A673 (cell line): ENCODE results near the gene ATP8B2. TPM values are rescaled to one million over a fixed set of nuclear protein-coding genes. Genes with fewer than 3 reads are reported as not detected.

Source experiments
- BruUV-seq: library from RNA; stranded (reverse); fragments of 400-500 nt; replicated peaks from 2 replicates; lab custom pipeline; 2021; lab: Mats Ljungman, UMichigan
- CTCF ChIA-PET: fragments of 300-600 bp; sonication (Branson Sonifier 250); formaldehyde crosslinking; loops from one replicate; lab custom pipeline; 2022; ENCODE audit warnings: antibody characterized with exemption; lab: Charles Lee
- POLR2A ChIA-PET: fragments of 300-600 bp; sonication (Branson Sonifier 250); formaldehyde crosslinking; loops from one replicate; lab custom pipeline; 2022; ENCODE audit warnings: antibody characterized with exemption; ENCODE audit not compliant: low non-redundant PET; lab: Charles Lee
- DNase-seq: peaks from one replicate; pipeline ENCODE4 v3.0.0-alpha.2; 2015; ENCODE audit warnings: low spot score
- H3K27ac ChIP-seq: fragments of 200-600 bp; sonication (generic); 2 replicates; pipeline ENCODE4 v1.5.1; 2016; ENCODE audit warnings: mixed run types, low read depth, mild to moderate bottlenecking, mixed read lengths, antibody characterized with exemption, low read length; ENCODE audit not compliant: poor library complexity, severe bottlenecking
- H3K27me3 ChIP-seq: fragments of 200-600 bp; sonication (generic); replicated peaks from 2 replicates; pipeline ENCODE4 v1.6.1; 2017; ENCODE audit warnings: mixed run types, low read depth, mild to moderate bottlenecking, mixed read lengths, antibody characterized with exemption, low read length; ENCODE audit not compliant: insufficient read depth, poor library complexity
- H3K36me3 ChIP-seq: fragments of 200-600 bp; sonication (generic); 2 replicates; pipeline ENCODE4 v1.6.1; 2016; ENCODE audit warnings: mixed run types, mild to moderate bottlenecking, mixed read lengths, antibody characterized with exemption, low read length; ENCODE audit not compliant: insufficient read depth, poor library complexity, severe bottlenecking
- H3K4me1 ChIP-seq: fragments of 200-600 bp; sonication (generic); 2 replicates; pipeline ENCODE4 v1.6.1; 2017; ENCODE audit warnings: mixed run types, mild to moderate bottlenecking, mixed read lengths, antibody characterized with exemption, low read length; ENCODE audit not compliant: insufficient read depth, poor library complexity, severe bottlenecking
- H3K4me3 ChIP-seq: fragments of 200-600 bp; sonication (generic); 2 replicates; pipeline ENCODE4 v1.5.1; 2016; ENCODE audit warnings: low read depth, mixed run types, mild to moderate bottlenecking, mixed read lengths, low read length; ENCODE audit not compliant: poor library complexity, severe bottlenecking
- H3K9me3 ChIP-seq: fragments of 200-600 bp; sonication (generic); 2 replicates; pipeline ENCODE4 v1.6.1; 2016; ENCODE audit warnings: mixed run types, low read depth, mild to moderate bottlenecking, mixed read lengths, antibody characterized with exemption, low read length; ENCODE audit not compliant: poor library complexity, severe bottlenecking
- EZH2 ChIP-seq: fragments of 200-600 bp; sonication (generic); IDR thresholded peaks from 2 replicates; pipeline ENCODE4 v1.6.1; 2017; ENCODE audit warnings: borderline replicate concordance, low read depth, mild to moderate bottlenecking, mixed read lengths, antibody characterized with exemption, low read length; ENCODE audit not compliant: poor library complexity, severe bottlenecking
- intact Hi-C: fragments of 100-400 bp; cut with micrococcal nuclease; formaldehyde crosslinking; loops from one replicate; pipeline ENCODE4 v1.10.0; 2022; ENCODE audit not compliant: unreplicated experiment
- total RNA-seq: library from RNA; stranded (reverse); gene quantifications from 2 replicates; pipeline ENCODE4 v1.2.3, GENCODE V29; 2021
- TF ChIP-seq, protein P1 (sequence below): fragments of 300-800, 200-600 bp; sonication (generic); conservative IDR thresholded peaks from 2 replicates; pipeline ENCODE4 v1.5.1; 2017; ENCODE audit warnings: low read depth, mild to moderate bottlenecking, antibody characterized with exemption, low read length, moderate library complexity, mixed read lengths

Gene ATP8B2
- total RNA-seq, 1 experiment from 2014 or later, result 29.1 TPM

DNA sequence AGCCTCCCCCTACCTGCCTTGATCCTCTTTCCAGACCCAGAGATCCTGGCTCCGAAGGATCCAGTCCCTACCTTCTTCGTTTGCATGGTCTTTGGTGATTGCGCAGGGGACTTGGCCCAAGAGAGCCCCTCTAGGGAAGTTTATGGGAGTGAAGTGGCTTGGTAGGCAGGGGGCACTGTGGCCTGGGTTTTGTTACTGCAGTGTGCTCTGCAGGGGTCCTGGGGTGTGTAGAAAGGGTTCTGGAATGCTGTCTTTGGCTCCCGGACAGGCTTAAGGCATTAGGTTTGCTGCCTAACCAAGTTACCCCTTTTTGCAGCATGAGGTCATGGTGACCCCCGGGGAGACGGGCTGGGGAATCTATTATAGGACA, 3.8 kb downstream of the ATP8B2 start:
- no peaks in the 10 kb centered on the region for H3K27me3 ChIP-seq
- H3K9me3 ChIP-seq, result no peaks in the 10 kb centered on the region
- intact Hi-C loops, result no loop called here
- POLR2A ChIA-PET, result no interaction called here
- H3K4me1 ChIP-seq, result peaks cover 35% of the 10 kb centered on the region
- H3K27ac ChIP-seq, result peak overlapping the region; percentile 53
- H3K4me3 ChIP-seq, result peak overlapping the region; percentile 56
- CTCF ChIA-PET, result no interaction called here
- peak; percentile 82 for DNase-seq
- no TSS peak for BruUV-seq
- peaks cover 29% of the 10 kb centered on the region for H3K36me3 ChIP-seq
- TF ChIP-seq, protein P1, sequence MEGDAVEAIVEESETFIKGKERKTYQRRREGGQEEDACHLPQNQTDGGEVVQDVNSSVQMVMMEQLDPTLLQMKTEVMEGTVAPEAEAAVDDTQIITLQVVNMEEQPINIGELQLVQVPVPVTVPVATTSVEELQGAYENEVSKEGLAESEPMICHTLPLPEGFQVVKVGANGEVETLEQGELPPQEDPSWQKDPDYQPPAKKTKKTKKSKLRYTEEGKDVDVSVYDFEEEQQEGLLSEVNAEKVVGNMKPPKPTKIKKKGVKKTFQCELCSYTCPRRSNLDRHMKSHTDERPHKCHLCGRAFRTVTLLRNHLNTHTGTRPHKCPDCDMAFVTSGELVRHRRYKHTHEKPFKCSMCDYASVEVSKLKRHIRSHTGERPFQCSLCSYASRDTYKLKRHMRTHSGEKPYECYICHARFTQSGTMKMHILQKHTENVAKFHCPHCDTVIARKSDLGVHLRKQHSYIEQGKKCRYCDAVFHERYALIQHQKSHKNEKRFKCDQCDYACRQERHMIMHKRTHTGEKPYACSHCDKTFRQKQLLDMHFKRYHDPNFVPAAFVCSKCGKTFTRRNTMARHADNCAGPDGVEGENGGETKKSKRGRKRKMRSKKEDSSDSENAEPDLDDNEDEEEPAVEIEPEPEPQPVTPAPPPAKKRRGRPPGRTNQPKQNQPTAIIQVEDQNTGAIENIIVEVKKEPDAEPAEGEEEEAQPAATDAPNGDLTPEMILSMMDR, result peak; percentile 66
- TF ChIP-seq EZH2, result no peak

DNA sequence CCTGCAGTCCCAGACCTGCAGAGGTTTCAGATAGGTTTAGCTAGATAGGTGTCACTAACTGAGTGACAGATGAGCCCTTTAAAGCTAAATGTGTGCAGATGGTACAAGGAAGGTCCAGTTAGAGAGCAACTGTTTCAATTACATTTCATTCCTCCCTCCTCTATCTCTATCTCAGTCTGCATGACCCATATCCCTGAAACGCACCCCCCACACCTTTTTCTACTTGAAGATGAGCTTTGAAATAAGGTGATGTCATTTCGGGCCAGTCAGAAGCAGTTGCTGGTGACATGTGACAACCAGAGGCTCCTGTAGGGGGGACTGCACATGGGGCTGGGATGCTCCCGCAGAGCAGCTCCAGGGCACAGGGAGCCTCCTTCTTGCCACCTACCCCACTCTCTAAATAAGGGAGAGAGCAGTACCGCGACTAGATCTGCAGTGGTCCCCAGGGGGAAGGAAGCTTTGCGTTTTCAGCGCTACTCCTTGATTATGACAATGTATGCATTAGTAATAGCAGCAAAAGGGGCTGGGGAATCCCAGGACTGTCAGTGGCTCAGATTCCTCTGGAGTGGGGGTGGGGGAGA, 4.3 kb downstream of the ATP8B2 start:
- Histone ChIP-seq H3K27me3 (no peaks in the 10 kb centered on the region), H3K36me3 (peaks cover 34% of the 10 kb centered on the region), H3K9me3 (no peaks in the 10 kb centered on the region), H3K4me1 (peaks cover 35% of the 10 kb centered on the region), H3K4me3 (peak overlapping the region; percentile 56), H3K27ac (no peak overlapping the region)
- TF ChIP-seq, protein P1, result no peak
- no peak for TF ChIP-seq EZH2
- BruUV-seq, result no TSS peak
- CTCF ChIA-PET, result interaction anchor here (0.6 kb wide), 1 partner anchor 58 kb away, joined by 9 read pairs; no protein-coding TSS in a partner anchor
- peak; percentile 53 for DNase-seq
- POLR2A ChIA-PET, result no interaction called here
- intact Hi-C loops, result no loop called here

DNA sequence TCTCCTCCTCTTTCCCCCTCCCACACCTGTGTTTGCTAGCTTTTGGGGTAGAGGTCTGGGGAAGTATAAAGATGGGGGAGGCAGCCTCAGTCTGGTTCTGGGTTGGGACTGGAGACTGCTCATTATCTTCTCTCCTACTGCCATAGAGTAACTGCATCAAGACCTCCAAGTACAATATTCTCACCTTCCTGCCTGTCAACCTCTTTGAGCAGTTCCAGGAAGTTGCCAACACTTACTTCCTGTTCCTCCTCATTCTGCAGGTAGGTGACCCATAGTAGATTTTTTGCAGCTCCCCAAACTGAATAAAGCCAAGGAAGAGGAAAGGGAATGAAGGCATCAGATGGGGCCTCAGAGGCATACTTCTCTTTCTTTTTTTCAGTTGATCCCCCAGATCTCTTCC, 5.3 kb downstream of the ATP8B2 start:
- CTCF ChIA-PET, result no interaction called here

More for the DNA sequence above, 5.3 kb downstream of the ATP8B2 start:
- POLR2A ChIA-PET, result no interaction called here
- BruUV-seq, result no TSS peak
- intact Hi-C loops, result no loop called here
- peaks cover 35% of the 10 kb centered on the region for H3K4me1 ChIP-seq
- H3K9me3 ChIP-seq, result no peaks in the 10 kb centered on the region
- H3K27me3 ChIP-seq, result no peaks in the 10 kb centered on the region
- no peak for DNase-seq
- no peak overlapping the region for H3K27ac ChIP-seq
- TF ChIP-seq, protein P1, result no peak
- TF ChIP-seq EZH2, result no peak
- no peak overlapping the region for H3K4me3 ChIP-seq
- peaks cover 41% of the 10 kb centered on the region for H3K36me3 ChIP-seq
